SHP77 treated with DMSO at 0.1 percent for 48 hours (cell line): Measurements from ENCODE around the gene MAGT1.
"Not testable (repeated sequence)": the region's sequence is repeated elsewhere in the genome, so short reads cannot be mapped to it uniquely, and the experiment has no call there.

Source experiments
- DNase-seq: peaks from one replicate; lab custom pipeline; 2025; lab: John Stamatoyannopoulos, UW

The MAGT1 gene

DNA sequence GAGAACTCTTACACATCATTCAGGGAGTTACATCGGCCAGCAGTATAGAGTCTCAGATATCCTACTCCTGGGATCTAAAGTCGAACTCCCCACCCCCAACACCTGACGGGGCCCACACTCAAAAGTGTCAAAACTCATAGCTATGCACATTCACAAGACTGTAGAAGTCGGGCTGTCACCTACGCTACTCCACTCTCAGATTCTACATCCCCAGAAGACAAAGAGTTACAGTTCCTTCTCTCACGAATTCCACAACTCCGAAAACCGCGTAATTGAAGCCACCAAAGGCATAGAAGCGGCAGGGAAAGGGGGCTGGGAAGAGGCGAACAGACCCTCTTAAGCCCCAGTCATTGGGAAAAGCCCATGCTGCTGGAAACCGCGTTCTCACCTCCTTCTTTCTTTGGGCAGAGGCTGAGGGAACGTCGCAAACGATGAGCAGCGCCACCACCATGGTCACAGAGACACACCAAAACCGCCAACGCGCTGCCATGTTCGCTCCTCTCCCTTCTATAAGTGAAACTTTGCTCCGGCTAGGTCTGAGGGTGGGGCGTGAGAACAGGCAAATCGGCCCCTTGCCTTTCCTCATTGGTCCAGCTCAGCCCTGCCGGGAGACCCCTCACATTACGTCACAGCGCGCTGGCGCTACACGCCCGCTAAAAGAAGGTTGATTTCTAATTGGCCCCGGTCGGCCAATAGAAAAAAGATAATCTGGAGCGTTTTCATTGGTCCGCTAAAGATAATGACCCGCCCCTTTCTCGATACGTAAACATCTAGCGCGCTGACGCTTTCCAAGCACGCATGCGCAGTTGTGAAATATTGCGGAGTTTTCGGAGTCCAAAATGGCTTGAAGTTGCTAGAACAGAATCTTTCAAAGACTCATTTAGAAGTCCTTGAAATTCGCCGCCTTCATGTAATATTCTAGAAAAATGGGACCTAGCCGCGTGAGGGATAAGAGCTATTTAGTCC lies at the start of gene MAGT1:
Gene MAGT1 (minus strand): TSS at position 515 of the 966 bp plus-strand sequence. CDS start 25 bp downstream, at position 490.
- DNase-seq, result peak; percentile 84

DNA sequence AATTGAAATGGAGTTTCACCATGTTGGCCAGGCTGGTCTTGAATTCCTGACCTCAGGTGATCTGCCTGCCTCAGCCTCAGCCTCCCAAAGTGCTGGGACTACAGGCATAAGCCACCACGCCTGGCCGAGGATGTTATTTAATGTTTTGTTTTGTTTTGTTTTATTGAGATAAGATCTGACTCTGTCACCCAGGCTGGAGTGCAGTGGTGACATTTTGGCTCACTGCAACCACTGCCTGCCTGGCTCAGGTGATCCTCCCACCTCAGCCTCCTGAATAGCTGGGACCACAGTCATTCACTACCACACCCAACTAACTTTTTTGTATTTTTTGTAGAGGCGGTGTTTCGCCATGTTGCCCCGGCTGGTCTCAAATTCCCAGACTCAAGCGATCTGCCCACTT lies 49.8 kb upstream of the MAGT1 start:
- not testable (repeated sequence) for DNase-seq

DNA sequence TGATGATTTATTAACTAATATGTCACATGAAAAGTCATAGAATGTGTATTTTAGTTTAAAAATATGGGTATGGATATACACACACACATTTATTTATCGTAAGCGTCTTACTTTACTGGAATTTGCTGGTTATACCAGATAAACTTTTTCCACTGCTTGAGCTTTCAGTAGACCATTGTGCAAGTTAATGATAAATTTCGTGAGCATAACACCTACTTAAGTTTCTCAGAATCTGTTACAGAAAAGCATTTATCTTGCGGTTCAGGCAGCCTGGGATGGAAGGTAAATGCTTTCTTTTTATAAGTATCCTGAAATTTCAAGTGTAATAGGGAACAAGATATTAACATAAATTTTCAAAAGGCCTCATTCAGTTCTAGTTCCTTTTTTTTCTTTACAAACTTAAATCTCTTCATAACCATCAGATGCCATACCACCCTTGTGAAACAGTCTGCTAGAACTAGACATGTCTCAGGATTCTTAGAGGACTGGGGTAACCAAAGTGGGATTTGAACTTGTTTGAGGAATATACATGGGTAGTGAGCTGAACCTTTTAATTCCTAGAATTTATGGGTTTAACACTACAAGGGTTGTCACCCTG lies 42.9 kb upstream of the MAGT1 start:
- DNase-seq, result no peak

DNA sequence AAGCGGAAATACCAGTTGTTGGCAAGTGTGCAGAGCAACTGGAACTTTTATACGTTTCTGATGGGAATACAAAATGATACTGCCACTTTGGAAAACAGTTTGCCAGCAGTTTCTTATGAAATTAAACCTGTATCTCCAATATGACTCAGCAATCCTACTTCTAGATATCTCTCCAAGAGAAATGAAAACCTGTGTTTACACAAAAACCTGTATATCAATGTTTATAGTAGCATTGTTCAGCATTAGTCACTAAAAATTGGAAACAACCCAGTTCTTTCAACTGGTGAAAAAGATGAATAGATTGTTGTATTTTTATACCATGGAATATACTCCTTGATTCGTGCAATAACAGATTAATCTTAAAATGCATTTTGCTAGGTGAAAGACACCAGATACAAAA lies 42.1 kb upstream of the MAGT1 start:
- DNase-seq, result no peak

DNA sequence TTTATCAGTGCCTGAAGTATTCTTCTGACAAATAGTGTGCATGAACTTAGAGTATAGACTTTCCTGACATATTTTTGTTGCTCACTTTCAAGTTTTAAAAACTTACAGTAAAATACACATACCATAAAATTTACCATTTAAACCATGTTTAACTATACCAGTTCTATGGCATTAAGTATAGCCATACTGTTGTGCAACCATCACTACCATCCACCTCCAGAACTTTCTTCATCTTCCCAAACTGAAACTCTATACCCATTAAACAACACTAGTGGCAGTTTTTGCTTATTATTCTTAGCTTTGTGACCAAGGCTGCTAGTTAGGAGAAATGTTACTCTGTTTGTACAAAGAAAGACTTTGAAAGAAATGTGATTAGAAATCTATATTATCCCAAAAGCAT lies 41.1 kb upstream of the MAGT1 start:
- no peak for DNase-seq

DNA sequence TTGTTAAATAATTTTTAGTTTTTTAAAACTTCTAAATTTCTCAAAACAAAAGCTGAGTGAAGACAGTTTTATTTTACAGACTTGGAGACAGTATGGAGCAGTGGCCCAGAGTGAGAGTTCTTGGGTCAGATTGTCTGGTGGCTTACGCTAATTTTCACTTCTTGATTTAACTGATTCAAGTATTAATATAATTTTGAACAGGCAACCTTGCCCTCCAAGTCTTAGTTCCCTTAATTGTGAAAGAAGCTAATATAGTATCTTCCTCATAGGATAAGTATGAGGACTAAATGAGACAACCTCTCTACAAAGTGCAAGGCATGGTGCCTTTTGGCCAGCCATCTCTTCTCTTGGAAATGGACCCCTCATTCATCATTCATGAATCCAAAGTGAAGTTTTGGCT lies 40.7 kb upstream of the MAGT1 start:
- DNase-seq, result no peak

DNA sequence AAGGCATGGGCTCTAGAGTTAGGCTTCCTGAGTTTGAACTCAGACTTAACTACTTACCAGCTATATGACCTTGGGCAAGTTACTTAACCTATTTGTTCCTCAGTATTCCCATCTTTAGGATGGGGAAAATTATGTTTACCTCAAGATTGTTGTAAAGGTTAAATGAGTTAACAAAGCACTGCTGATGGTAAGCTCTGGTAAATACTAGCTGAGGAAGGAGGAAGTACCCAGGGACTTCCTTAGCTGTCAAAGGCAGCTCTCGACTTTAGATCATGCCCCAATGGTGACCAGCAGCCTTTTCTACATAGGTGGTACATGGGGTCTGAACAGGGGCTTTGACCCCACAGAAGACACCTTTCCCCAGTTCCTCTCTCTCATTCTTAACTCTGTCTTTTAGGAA lies 35.3 kb upstream of the MAGT1 start:
- no peak for DNase-seq

DNA sequence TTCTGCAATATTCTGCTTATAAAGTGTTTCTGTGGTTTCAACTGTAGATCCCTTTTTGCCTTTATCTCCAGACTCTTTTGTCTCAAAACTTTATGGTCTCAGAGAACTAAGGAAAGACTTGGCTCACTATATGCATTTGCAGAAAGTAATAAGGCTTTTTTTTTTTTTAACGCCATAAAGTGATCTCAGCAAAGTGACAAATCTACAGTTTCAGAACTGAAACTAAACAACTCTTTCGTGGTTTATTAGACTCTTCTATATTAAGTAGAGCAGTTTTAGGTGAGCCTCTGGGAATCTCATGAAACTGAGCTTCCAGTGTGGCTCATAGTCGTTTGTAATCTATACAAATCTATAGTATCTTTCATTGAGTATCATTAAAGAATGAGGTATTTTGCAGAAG lies 30.5 kb upstream of the MAGT1 start:
- DNase-seq, result no peak

DNA sequence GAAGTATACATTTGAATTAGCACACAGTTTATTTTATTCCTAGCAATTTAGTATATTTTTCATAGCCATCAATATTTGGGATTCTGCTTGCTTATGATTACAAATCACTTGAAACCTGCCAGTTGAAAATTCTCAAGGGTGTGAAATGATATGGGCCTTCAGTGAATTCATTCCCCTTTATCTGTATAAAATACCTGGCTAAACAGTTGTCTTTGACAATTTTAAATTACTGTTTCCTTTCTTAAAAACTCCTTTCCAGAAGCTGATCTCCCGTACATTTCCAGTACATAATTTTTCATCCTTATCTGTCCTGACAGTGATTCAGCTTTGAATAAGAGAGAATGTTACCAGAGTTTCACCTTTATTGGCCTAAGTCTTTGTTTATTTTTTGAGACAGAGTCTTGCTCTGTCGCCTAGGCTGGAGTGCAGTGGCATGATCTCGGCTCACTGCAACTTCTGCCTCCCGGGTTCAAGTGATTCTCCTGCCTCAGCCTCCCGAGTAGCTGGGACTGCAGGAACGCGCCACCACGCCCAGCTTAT lies 29.2 kb upstream of the MAGT1 start:
- no peak for DNase-seq

DNA sequence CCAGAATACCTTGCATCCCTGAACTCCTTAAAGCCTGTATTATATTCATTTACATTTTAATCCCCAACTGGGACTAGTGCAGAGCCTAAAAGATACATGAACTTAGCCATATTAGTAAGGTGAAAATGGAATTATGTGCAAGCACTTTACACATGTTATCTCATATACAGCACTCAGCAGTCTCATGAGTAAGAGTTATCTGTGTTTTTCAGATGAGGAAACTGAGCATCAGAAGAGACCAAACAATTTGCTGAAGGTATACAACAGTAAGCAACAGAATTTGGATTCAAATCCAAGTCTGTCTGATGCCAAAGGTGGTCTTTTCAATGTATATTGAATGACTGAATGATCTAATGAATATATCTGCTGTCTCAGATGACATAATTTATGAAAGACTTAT lies 27.6 kb upstream of the MAGT1 start:
- no peak for DNase-seq

DNA sequence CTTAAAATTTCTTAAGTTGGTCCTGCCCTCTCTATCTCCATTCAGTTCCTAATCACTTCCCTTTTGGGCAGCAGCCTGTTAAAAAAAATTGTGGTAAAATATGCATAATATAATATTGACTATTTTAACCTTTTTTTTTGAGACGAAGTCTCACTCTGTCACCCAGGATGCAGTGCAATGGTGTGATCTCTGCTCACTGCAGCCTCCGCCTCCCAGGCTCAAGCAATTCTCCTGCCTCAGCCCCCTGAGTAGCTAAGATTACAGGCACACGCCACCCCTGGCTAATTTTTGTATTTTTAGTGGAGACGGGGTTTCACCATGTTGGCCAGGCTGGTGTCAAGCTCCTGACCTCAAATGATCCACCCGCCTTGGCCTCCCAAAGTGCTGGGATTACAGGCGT lies 24.1 kb upstream of the MAGT1 start:
- not testable (repeated sequence) for DNase-seq

DNA sequence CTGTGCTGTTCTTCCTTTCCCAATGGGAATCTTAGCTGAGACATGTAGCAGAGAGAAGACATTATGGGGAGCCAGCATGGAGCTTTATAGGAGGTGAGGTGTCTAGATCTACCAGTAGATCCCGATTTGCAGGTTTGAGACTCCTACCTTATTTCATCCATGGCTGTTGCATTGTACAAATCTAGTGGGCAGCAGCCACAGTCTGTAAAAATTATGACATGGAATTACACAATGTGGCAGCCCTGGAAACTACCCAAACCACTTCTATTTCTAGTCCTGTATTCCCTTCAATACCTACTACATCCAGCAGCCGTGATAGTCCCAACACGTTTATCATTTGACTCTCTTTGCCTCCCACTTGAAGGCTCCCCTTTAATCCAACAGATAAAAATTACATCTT lies 23.3 kb upstream of the MAGT1 start:
- no peak for DNase-seq

DNA sequence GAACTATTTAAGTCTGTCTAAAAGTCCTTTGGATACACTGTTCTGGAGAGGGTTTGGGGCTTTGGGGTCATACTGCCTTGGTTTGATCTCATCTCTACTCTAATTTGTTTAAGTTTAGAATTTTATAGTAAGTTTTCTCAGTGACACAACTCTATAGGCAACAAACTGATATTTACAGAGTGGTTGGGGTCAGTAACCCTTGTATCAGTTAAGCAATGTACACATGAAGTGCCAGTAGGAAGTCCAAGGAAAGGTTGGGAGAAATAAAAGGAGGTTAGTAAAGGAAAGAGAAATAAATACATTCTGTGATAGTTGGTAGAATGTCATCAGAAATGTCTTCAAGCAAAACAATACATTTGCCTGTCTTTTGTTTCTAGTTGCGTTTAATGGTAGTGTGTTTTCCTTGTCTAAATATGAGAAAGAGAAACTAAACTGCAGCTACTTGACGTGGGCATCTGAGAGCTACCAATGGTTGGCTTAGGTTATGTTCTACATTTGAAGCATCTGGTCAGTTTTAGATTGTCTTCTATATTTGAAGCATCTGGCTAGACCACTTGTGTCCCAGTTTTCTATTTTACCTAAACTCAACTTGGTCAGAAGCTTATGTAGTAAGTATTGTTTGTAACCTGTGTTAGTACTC lies 22.2 kb upstream of the MAGT1 start:
- DNase-seq, result no peak

DNA sequence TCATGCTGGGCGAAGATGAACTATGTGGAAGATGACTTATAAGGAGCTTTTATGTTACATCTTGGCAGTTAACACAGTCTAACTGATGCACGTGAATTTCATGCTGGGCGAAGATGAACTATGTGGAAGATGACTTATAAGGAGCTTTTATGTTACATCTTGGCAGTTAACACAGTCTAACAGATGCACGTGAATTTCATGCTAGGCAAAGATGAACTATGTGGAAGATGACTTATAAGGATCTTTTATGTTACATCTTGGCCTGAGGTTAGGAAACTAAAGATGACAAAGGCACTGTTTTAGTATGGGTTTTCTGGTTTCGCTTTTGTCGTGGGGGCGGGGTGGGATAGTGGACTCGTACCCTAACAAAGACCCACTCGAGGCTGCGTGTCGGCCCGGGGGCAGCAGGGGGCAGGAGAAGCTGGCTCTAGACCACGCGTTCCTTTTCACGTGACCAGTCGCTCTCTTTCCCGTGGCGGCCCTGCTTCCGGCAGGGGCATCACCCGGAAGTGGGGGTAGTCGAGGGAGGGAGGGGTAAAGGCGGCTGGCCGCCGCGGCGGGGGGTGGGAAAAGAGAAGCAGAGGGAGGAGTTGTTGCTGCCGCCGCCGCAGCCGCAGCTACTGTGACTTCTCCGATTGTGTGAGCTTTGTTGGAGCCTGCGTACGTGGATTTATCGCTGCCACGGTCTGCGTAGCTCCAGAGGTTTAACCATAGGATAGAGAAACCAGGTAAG lies 15.0 kb upstream of the MAGT1 start, which contains the start of gene ATP7A:
Gene ATP7A (plus strand): TSS at position 586 of the 733 bp plus-strand sequence. CDS start 60,949 bp downstream, outside the sequence.
- DNase-seq, result peak; percentile 78

DNA sequence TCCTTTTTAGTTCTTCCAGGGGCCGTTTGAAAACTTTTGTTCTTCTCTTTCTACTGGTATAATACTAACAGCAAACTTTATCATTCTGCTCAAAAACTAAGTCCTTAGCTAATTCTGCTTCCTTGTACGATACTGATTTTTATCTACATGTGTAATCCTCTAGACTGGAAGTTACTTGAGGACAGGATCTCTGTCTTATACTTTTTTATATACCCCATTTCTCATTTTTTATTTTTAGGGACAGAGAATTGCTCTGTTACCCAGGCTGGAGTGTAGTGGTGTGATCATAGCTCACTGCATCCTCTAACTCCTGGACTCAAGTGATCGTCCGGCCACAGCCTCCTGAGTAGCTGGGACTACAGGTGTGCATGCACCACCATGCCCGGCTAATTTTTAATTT lies 6.3 kb upstream of the MAGT1 start:
- no peak for DNase-seq

DNA sequence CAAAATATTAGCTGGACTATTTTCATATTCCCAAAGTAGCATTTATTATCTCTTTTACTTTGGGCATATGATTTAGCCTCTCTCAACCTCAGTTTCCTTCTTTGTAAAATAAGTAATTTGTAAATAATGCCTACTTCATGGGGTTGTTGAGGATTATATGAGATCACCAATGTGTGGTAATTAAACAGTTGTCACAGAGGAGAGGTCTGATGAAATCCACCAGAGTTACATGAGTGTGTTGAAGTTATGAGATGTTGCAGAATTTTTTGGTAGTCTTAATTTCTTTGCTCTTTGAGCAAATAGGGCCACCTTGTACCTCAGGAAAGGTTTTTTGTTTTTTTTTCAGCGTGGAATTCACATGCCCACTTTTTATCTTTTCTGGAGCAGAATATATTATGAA lies 5.5 kb upstream of the MAGT1 start:
- DNase-seq, result no peak

DNA sequence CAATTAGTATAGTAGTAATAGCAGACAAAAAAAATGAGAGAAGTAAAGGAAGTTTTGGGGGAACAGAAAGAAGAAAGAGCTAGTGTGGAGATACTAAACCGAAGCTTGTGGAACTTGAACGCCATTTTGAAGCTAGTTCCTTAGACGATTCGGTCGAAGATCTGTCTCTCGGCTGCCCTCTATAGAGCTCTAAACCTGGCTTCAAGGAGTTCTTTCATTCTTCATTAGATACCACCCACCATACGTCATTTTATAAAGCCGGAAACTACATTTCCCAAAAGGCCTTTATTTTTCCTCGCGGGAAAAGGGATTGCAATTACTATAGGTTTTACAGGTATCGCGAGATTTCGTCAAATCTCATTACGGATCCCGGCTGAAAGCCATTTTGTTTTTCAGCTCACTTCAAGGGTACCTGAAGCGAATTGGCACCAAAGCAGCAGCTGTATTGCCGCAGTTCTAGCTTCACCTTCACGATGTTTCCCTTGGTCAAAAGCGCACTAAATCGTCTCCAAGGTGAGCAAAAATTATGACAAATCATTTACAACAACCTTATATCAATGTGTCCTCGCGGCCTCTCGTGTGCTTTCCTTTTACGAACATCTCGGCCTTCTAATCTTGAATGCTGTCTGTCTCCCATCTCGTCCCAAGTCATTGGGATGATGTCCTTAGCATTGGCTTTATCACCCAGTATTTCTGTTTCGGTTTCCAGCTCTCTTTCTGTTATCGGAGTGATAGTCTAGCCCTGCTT lies 4.0 kb upstream of the MAGT1 start, which contains the start of gene COX7B:
Gene COX7B (plus strand): TSS at position 388 of the 748 bp plus-strand sequence. CDS start 86 bp downstream, at position 474.
- DNase-seq, result peak; percentile 89

DNA sequence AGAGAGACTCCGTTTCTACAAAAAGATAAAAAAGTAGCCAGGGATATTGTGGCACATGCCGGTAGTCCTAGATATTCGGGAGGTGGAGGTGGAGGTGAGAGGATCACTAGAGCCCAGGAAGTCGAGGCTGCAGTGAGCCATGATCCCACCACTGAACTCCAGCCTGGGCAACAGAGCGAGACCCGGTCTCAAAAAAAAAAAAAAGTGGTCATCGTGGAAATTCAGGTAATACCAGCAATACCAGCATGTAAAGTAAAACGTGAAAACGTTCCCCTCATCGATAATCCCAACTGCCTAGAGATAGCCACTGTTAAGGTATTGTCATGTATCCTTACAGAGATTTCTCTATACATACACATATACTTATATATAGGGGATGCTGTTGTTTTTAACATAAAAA lies 1.5 kb downstream of the MAGT1 start:
- no peak for DNase-seq

DNA sequence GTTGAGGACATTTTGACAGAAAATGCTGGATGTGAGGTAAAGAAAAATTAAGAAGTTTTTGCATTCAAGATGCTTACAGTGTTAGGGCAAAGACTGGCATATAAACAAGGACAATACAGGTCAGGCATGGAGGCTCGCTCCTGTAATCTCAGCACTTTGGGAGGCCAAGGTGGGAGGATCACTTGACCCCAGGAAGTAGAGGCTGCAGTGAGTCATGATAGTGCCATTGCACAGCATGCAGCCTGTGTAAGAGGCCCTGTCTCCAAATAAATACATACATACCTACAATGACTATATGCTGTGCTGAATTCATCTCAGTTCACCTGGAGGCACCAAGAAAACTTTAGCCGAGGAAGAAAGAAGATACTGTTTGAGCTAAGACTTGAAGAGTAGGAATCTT lies 2.3 kb downstream of the MAGT1 start:
- no peak for DNase-seq

DNA sequence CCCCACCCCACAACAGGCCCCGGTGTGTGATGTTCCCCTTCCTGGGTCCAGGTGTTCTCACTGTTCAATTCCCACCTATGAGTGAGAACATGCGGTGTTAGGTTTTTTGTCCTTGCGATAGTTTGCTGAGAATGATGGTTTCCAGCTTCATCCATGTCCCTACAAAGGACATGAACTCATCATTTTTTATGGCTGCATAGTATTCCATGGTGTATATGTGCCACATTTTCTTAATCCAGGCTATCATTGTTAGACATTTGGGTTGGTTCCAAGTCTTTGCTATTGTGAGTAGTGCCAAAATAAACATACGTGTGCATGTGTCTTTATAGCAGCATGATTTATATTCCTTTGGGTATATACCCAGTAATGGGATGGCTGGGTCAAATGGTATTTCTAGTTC lies 13.8 kb downstream of the MAGT1 start:
- DNase-seq, result not testable (repeated sequence)

DNA sequence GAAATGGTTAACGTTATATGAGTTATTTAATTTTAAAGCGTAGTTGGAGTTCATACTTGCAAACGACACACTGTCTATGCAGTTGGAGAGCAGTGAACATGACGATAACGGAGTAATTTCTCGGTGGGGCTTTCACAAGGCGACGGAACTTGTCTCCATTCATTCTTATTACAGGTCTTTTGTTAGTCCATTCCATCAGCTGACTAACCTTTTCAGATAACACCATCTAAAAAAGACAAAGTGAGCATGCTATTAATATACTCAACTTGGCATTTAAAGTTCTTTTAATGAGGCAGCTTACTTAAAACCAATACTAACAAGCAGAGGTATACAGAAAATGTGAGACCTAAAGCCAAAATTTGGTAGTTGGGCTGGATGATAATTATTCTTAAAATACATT lies 19.9 kb downstream of the MAGT1 start:
- no peak for DNase-seq
